Fibroblast of lung (primary cell): ENCODE measurements around the gene TMEM259. TPM values are rescaled to one million over a fixed set of nuclear protein-coding genes. Genes with fewer than 3 reads are reported as not detected.

ENCODE experiments used
- DNase-seq, 2 donors: peaks; one replicate each; pipeline versions ENCODE4 v3.0.0 to v3.0.0-alpha.2; 2010; ENCODE audit warnings: low read depth in 2 of 2
- H2AFZ ChIP-seq: 2 replicates; pipeline ENCODE4 v1.5.1; 2012; ENCODE audit warnings: low read length, control low read depth, inconsistent platforms
- H3K27ac ChIP-seq: 2 replicates; pipeline ENCODE4 v1.5.1; 2011; ENCODE audit warnings: low read length, control low read depth; ENCODE audit not compliant: insufficient read depth
- H3K27me3 ChIP-seq: 2 replicates; pipeline ENCODE4 v1.5.1; 2011; ENCODE audit warnings: mild to moderate bottlenecking, low read length; ENCODE audit not compliant: control insufficient read depth, insufficient read depth
- H3K36me3 ChIP-seq: 2 replicates; pipeline ENCODE4 v1.5.1; 2011; ENCODE audit warnings: low read length; ENCODE audit not compliant: control insufficient read depth, insufficient read depth
- H3K4me1 ChIP-seq: 2 replicates; pipeline ENCODE4 v1.5.1; 2011; ENCODE audit warnings: low read length; ENCODE audit not compliant: control insufficient read depth, insufficient read depth; ENCODE audit errors: extremely low read depth
- H3K4me2 ChIP-seq: 2 replicates; pipeline ENCODE4 v1.5.1; 2011; ENCODE audit warnings: low read length, control low read depth; ENCODE audit not compliant: insufficient read depth; ENCODE audit errors: extremely low read depth
- H3K4me3 ChIP-seq, 4 experiments: fragments of 200-600 bp in 1 of 4; sonication (generic) in 1 of 4; replicated peaks in 1 of 4; 2 replicates each; pipeline ENCODE4 v1.5.1; 2011 to 2016; ENCODE audit warnings: low read length in 4 of 4, low read depth in 3 of 4, mild to moderate bottlenecking in 3 of 4, control low read depth in 2 of 4, inconsistent platforms in 1 of 4, mixed read lengths in 1 of 4; ENCODE audit not compliant: insufficient read depth in 1 of 4; ENCODE audit errors: control extremely low read depth in 1 of 4
- H3K79me2 ChIP-seq: 2 replicates; pipeline ENCODE4 v1.5.1; 2012; ENCODE audit warnings: mild to moderate bottlenecking, low read length, inconsistent platforms; ENCODE audit not compliant: control insufficient read depth, insufficient read depth
- H3K9ac ChIP-seq: 2 replicates; pipeline ENCODE4 v1.5.1; 2011; ENCODE audit warnings: mild to moderate bottlenecking, low read length, control low read depth; ENCODE audit not compliant: insufficient read depth
- H3K9me3 ChIP-seq: 2 replicates; pipeline ENCODE4 v1.5.1; 2012; ENCODE audit warnings: low read depth, low read length; ENCODE audit not compliant: control insufficient read depth, insufficient read depth
- H4K20me1 ChIP-seq: 2 replicates; pipeline ENCODE4 v1.5.1; 2011; ENCODE audit warnings: low read length; ENCODE audit not compliant: control insufficient read depth, insufficient read depth; ENCODE audit errors: extremely low read depth
- EZH2 ChIP-seq: IDR thresholded peaks from 2 replicates; pipeline ENCODE4 v1.5.1; 2012; ENCODE audit warnings: low read length, control low read depth, mild to moderate bottlenecking; ENCODE audit errors: missing control alignments
- polyA plus RNA-seq, 2 donors: library from polyadenylated mRNA; depleted of rRNA in 1 of 2; stranded (reverse) in 1 of 2; unstranded in 1 of 2; fragments of >200 nt; gene quantifications; 2 replicates each; pipeline ENCODE4 v1.2.1, GENCODE V29; 2011 to 2012; ENCODE audit warnings: missing spikeins in 1 of 2
- total RNA-seq: library from RNA; depleted of rRNA; stranded (reverse); fragments of >200 nt; gene quantifications from 2 replicates; pipeline ENCODE4 v1.2.1, GENCODE V29; 2014
- TF ChIP-seq, protein P1 (sequence below), 2 donors: IDR thresholded peaks in 1 of 2; conservative IDR thresholded peaks in 1 of 2; 1 replicate in 1 of 2; 2 replicates in 1 of 2; pipeline ENCODE4 v1.5.1; 2011 to 2012; ENCODE audit warnings: low read length in 2 of 2, control low read depth in 1 of 2, inconsistent platforms in 1 of 2, low read depth in 1 of 2, mild to moderate bottlenecking in 1 of 2

The TMEM259 gene
- total and polyA plus RNA-seq, 2 donors (not counting 1 experiment from before 2014, with no cell fraction given), result 57.8 to 67.1 TPM

- Histone ChIP-seq H3K9ac (peak overlapping the region; percentile 91), H3K4me2 (peak overlapping the region; percentile 84), H3K27ac (peak overlapping the region; percentile 93), H3K79me2 (peaks cover 57% of the 10 kb centered on the region), H3K4me1 (peaks cover 20% of the 10 kb centered on the region), H3K27me3 (no peaks in the 10 kb centered on the region), H3K4me3 (peak overlapping the region; percentile 51 to 91 (median 82)), H2AFZ (no peak overlapping the region), H3K36me3 (peaks cover 5% of the 10 kb centered on the region), H3K9me3 (no peaks in the 10 kb centered on the region), H4K20me1 (peaks cover 1% of the 10 kb centered on the region)
- no peak for TF ChIP-seq EZH2
- TF ChIP-seq, protein P1, sequence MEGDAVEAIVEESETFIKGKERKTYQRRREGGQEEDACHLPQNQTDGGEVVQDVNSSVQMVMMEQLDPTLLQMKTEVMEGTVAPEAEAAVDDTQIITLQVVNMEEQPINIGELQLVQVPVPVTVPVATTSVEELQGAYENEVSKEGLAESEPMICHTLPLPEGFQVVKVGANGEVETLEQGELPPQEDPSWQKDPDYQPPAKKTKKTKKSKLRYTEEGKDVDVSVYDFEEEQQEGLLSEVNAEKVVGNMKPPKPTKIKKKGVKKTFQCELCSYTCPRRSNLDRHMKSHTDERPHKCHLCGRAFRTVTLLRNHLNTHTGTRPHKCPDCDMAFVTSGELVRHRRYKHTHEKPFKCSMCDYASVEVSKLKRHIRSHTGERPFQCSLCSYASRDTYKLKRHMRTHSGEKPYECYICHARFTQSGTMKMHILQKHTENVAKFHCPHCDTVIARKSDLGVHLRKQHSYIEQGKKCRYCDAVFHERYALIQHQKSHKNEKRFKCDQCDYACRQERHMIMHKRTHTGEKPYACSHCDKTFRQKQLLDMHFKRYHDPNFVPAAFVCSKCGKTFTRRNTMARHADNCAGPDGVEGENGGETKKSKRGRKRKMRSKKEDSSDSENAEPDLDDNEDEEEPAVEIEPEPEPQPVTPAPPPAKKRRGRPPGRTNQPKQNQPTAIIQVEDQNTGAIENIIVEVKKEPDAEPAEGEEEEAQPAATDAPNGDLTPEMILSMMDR (conservative IDR thresholded peaks at IDR 0.05 in 1 of 2, IDR thresholded peaks at IDR 0.05 in 1 of 2; ENCODE audit: low read depth in 1 of 2, low read length in 2 of 2), result no peak
- DNase-seq, result no peak
These were observed 699 bp downstream of the TMEM259 start for GRCh38 chr19:1019980-1020867.

GRCh38 chr19:1019616-1019961 is 1.3 kb downstream of the TMEM259 start:
- H2AFZ ChIP-seq, result no peak overlapping the region
- peaks cover 1% of the 10 kb centered on the region for H4K20me1 ChIP-seq

GRCh38 chr19:1018932-1019615 is 1.8 kb downstream of the TMEM259 start:
- H3K4me2 ChIP-seq, result peak overlapping the region; percentile 84
- no peak overlapping the region for H2AFZ ChIP-seq
- H3K79me2 ChIP-seq, result peaks cover 69% of the 10 kb centered on the region
- DNase-seq, result no peak
- peaks cover 20% of the 10 kb centered on the region for H3K4me1 ChIP-seq
- peak overlapping the region; percentile 17 for H3K27ac ChIP-seq
- no peaks in the 10 kb centered on the region for H3K27me3 ChIP-seq
- peaks cover 11% of the 10 kb centered on the region for H3K36me3 ChIP-seq
- H3K9me3 ChIP-seq, result no peaks in the 10 kb centered on the region
- no peak for TF ChIP-seq EZH2
- TF ChIP-seq, protein P1 (conservative IDR thresholded peaks at IDR 0.05 in 1 of 2, IDR thresholded peaks at IDR 0.05 in 1 of 2; ENCODE audit: low read depth in 1 of 2, low read length in 2 of 2), result no peak
- peaks cover 1% of the 10 kb centered on the region for H4K20me1 ChIP-seq
- H3K4me3 ChIP-seq, result peak overlapping the region; percentile 51 to 91 (median 82)
- H3K9ac ChIP-seq, result peak overlapping the region; percentile 91

More at GRCh38 chr19:1019616-1019961, 1.3 kb downstream of the TMEM259 start:
- H3K36me3 ChIP-seq, result peaks cover 8% of the 10 kb centered on the region
- peak overlapping the region; percentile 51 to 91 (median 82) for H3K4me3 ChIP-seq
- H3K4me2 ChIP-seq, result peak overlapping the region; percentile 84
- no peaks in the 10 kb centered on the region for H3K27me3 ChIP-seq
- H3K79me2 ChIP-seq, result peaks cover 64% of the 10 kb centered on the region
- H3K27ac ChIP-seq, result peak overlapping the region; percentile 93
- peak overlapping the region; percentile 91 for H3K9ac ChIP-seq
- DNase-seq, result no peak
- H3K4me1 ChIP-seq, result peaks cover 20% of the 10 kb centered on the region
- TF ChIP-seq, protein P1 (conservative IDR thresholded peaks at IDR 0.05 in 1 of 2, IDR thresholded peaks at IDR 0.05 in 1 of 2; ENCODE audit: low read depth in 1 of 2, low read length in 2 of 2), result no peak
- no peak for TF ChIP-seq EZH2
- H3K9me3 ChIP-seq, result no peaks in the 10 kb centered on the region
